ENCODE results near the gene CCR9. TPM values are rescaled to one million over a fixed set of nuclear protein-coding genes. Genes with fewer than 3 reads are reported as not detected.

CCR9 gene
- total and polyA plus RNA-seq, 2 experiments from 2014 or later = not detected

- no peak overlapping the region for H2AFZ ChIP-seq
- no peaks in the 10 kb centered on the region for H3K79me2 ChIP-seq (replicated peaks; ENCODE audit: insufficient read depth)
- H3K4me3 ChIP-seq = no peak overlapping the region
- no peaks in the 10 kb centered on the region for H3K27me3 Mint-ChIP-seq (ENCODE audit: insufficient read depth, low read depth, poor library complexity)
- H3K36me3 ChIP-seq (ENCODE audit: insufficient read depth) = no peaks in the 10 kb centered on the region
- H3K36me3 Mint-ChIP-seq (ENCODE audit: low read depth) = no peaks in the 10 kb centered on the region
- no peak overlapping the region for H3K27ac Mint-ChIP-seq
- H3K9me2 ChIP-seq (ENCODE audit: insufficient read depth) = peaks cover 10% of the 10 kb centered on the region; the same call in 1 of the 2 replicates
- H3K4me1 Mint-ChIP-seq = peaks cover 3% of the 10 kb centered on the region; the same call in 2 of the 3 replicates
- DNase-seq (ENCODE audit: low spot score) = no peak
- no peaks in the 10 kb centered on the region for H3K4me1 ChIP-seq (ENCODE audit: insufficient read depth)
- H3K27ac ChIP-seq (ENCODE audit: low read depth) = no peak overlapping the region
- no peak overlapping the region for H3K4me3 Mint-ChIP-seq
- H4K20me1 ChIP-seq (replicated peaks; ENCODE audit: insufficient read depth) = no peaks in the 10 kb centered on the region
- ATAC-seq = no peak
- TF ChIP-seq STAT1 (IDR thresholded peaks at IDR 0.05; ENCODE audit: unreplicated experiment) = no peak
- TF ChIP-seq EZH2 (IDR thresholded peaks at IDR 0.05; ENCODE audit: low read depth, unreplicated experiment) = no peak
- no peak for TF ChIP-seq JUNB (IDR thresholded peaks at IDR 0.05; ENCODE audit: unreplicated experiment)
- no peak for TF ChIP-seq REST (IDR thresholded peaks at IDR 0.05; ENCODE audit: unreplicated experiment)
- TF ChIP-seq EZH2phosphoT487 (IDR thresholded peaks at IDR 0.05; ENCODE audit: unreplicated experiment) = no peak
- no peak for TF ChIP-seq CTCF (conservative IDR thresholded peaks at IDR 0.05; ENCODE audit: low read depth in 2 of 2)
- H3K4me2 ChIP-seq = no peak overlapping the region
- H3K27me3 ChIP-seq (ENCODE audit: insufficient read depth) = peaks cover 54% of the 10 kb centered on the region
- H3K9me3 Mint-ChIP-seq = no peaks in the 10 kb centered on the region
- no peaks in the 10 kb centered on the region for H3F3A ChIP-seq (replicated peaks; ENCODE audit: low read depth)
Measured at GRCh38 chr3:45844616-45845015, 41.7 kb upstream of the CCR9 start.

GRCh38 chr3:45848392-45848791 lies 38.0 kb upstream of the CCR9 start:
- Histone ChIP-seq H2AFZ (no peak overlapping the region), H3K79me2 (replicated peaks; ENCODE audit: insufficient read depth) (no peaks in the 10 kb centered on the region), H3K27ac (ENCODE audit: low read depth) (no peak overlapping the region), H3K9me2 (ENCODE audit: insufficient read depth) (no peaks in the 10 kb centered on the region), H3K4me3 (no peak overlapping the region), H4K20me1 (replicated peaks; ENCODE audit: insufficient read depth) (no peaks in the 10 kb centered on the region), H3K27me3 (ENCODE audit: insufficient read depth) (peaks cover 50% of the 10 kb centered on the region), H3K4me2 (no peak overlapping the region), H3K36me3 (ENCODE audit: insufficient read depth) (no peaks in the 10 kb centered on the region), H3F3A (replicated peaks; ENCODE audit: low read depth) (no peaks in the 10 kb centered on the region), H3K4me1 (ENCODE audit: insufficient read depth) (no peaks in the 10 kb centered on the region)
- no peaks in the 10 kb centered on the region for H3K36me3 Mint-ChIP-seq (ENCODE audit: low read depth)
- H3K27me3 Mint-ChIP-seq (ENCODE audit: insufficient read depth, low read depth, poor library complexity) = peaks cover 4% of the 10 kb centered on the region
- no peak overlapping the region for H3K4me3 Mint-ChIP-seq
- no peak for ATAC-seq
- H3K4me1 Mint-ChIP-seq = no peaks in the 10 kb centered on the region
- no peak for DNase-seq (ENCODE audit: low spot score)
- no peak overlapping the region for H3K27ac Mint-ChIP-seq
- TF ChIP-seq ETS1 (IDR thresholded peaks at IDR 0.05) (no peak), NANOG (IDR thresholded peaks at IDR 0.05; ENCODE audit: borderline replicate concordance) (no peak), ZNF331 (CRISPR knock-in tag; IDR thresholded peaks at IDR 0.05; ENCODE audit: low read depth) (no peak), CREB1 (CRISPR knock-in tag; IDR thresholded peaks at IDR 0.05; ENCODE audit: low read depth) (no peak), POLR2AphosphoS5 (IDR thresholded peaks at IDR 0.05; ENCODE audit: low read depth) (no peak), ZNF114 (CRISPR knock-in tag; IDR thresholded peaks at IDR 0.05) (no peak), JUNB (IDR thresholded peaks at IDR 0.05; ENCODE audit: unreplicated experiment) (no peak)
- H3K9me3 Mint-ChIP-seq = no peaks in the 10 kb centered on the region; the same call in 2 of the 3 replicates

All from GM23338 (cell line).